Muscle layer of duodenum (tissue), 2 donors: Measurements from ENCODE around the gene DACT3.
A peak's percentile ranks its signal among the peaks of the same experiment; 100 is the strongest.

Experiments
- H3K27ac ChIP-seq: one replicate; pipeline ENCODE4 v1.7.0; 2013; ENCODE audit warnings: mild to moderate bottlenecking, low read length
- H3K27me3 ChIP-seq: one replicate; pipeline ENCODE4 v1.7.0; 2013; ENCODE audit warnings: low read depth, mild to moderate bottlenecking, control low read depth, low read length
- H3K36me3 ChIP-seq, 2 donors: one replicate each; pipeline ENCODE4 v1.7.0; 2013; ENCODE audit warnings: low read length in 2 of 2, control low read depth in 1 of 2, mild to moderate bottlenecking in 1 of 2; ENCODE audit not compliant: insufficient read depth in 2 of 2, control insufficient read depth in 1 of 2
- H3K4me1 ChIP-seq, 2 donors: one replicate each; pipeline ENCODE4 v1.7.0; 2013; ENCODE audit warnings: low read length in 2 of 2, mild to moderate bottlenecking in 2 of 2, control low read depth in 1 of 2, moderate library complexity in 1 of 2; ENCODE audit not compliant: insufficient read depth in 2 of 2, control insufficient read depth in 1 of 2
- H3K4me3 ChIP-seq, 2 donors: one replicate each; pipeline ENCODE4 v1.7.0; 2013; ENCODE audit warnings: low read length in 2 of 2, low read depth in 1 of 2, mild to moderate bottlenecking in 1 of 2
- H3K9me3 ChIP-seq, 2 donors: one replicate each; pipeline ENCODE4 v1.7.0; 2013; ENCODE audit warnings: low read length in 2 of 2, control low read depth in 1 of 2, mild to moderate bottlenecking in 1 of 2; ENCODE audit not compliant: control insufficient read depth in 1 of 2
- donor health status: healthy.

Gene DACT3

GRCh38 chr19:46618670-46619231, 42.2 kb downstream of the DACT3 start:
- Histone ChIP-seq H3K27me3 (no peaks in the 10 kb centered on the region), H3K9me3 (no peaks in the 10 kb centered on the region), H3K27ac (no peak overlapping the region), H3K4me3 (no peak overlapping the region), H3K4me1 (peaks cover 6 to 49% of the 10 kb centered on the region in 2 donors), H3K36me3 (no peaks in the 10 kb centered on the region)

GRCh38 chr19:46617601-46618000, 43.4 kb downstream of the DACT3 start:
- H3K27me3 ChIP-seq = no peaks in the 10 kb centered on the region
- no peaks in the 10 kb centered on the region for H3K36me3 ChIP-seq
- peaks cover 6 to 43% of the 10 kb centered on the region in 2 donors for H3K4me1 ChIP-seq
- peak overlapping the region; percentile 16 for H3K27ac ChIP-seq
- H3K4me3 ChIP-seq = no peak overlapping the region
- no peaks in the 10 kb centered on the region for H3K9me3 ChIP-seq

GRCh38 chr19:46616631-46617322, 44.2 kb downstream of the DACT3 start:
- Histone ChIP-seq H3K4me3 (no peak overlapping the region), H3K27ac (peak overlapping the region; percentile 16), H3K27me3 (no peaks in the 10 kb centered on the region), H3K36me3 (no peaks in the 10 kb centered on the region), H3K9me3 (no peaks in the 10 kb centered on the region), H3K4me1 (peaks cover 6 to 35% of the 10 kb centered on the region in 2 donors)

GRCh38 chr19:46615966-46616365, 45.0 kb downstream of the DACT3 start:
- Histone ChIP-seq H3K4me1 (peaks cover 6 to 27% of the 10 kb centered on the region in 2 donors), H3K9me3 (no peaks in the 10 kb centered on the region), H3K4me3 (no peak overlapping the region), H3K27ac (no peak overlapping the region), H3K27me3 (no peaks in the 10 kb centered on the region), H3K36me3 (no peaks in the 10 kb centered on the region)

- Histone ChIP-seq H3K27ac (no peak overlapping the region), H3K36me3 (peaks cover 6 to 8% of the 10 kb centered on the region in 2 donors), H3K4me1 (peaks cover 6 to 11% of the 10 kb centered on the region in 2 donors), H3K27me3 (no peaks in the 10 kb centered on the region), H3K4me3 (no peak overlapping the region), H3K9me3 (no peaks in the 10 kb centered on the region)
Observed at GRCh38 chr19:46614114-46614722, 46.8 kb downstream of the DACT3 start.

GRCh38 chr19:46613525-46613924, 47.5 kb downstream of the DACT3 start:
- H3K27ac ChIP-seq = no peak overlapping the region
- H3K36me3 ChIP-seq = peaks cover 12 to 15% of the 10 kb centered on the region in 2 donors
- H3K4me3 ChIP-seq = no peak overlapping the region
- H3K9me3 ChIP-seq = no peaks in the 10 kb centered on the region
- H3K27me3 ChIP-seq = no peaks in the 10 kb centered on the region
- H3K4me1 ChIP-seq = peaks cover 6 to 8% of the 10 kb centered on the region in 2 donors

- H3K9me3 ChIP-seq = no peaks in the 10 kb centered on the region
- no peak overlapping the region for H3K4me3 ChIP-seq
- peaks cover 28 to 32% of the 10 kb centered on the region in 2 donors for H3K36me3 ChIP-seq
- peaks cover 0 to 8% of the 10 kb centered on the region in 2 donors for H3K4me1 ChIP-seq
- no peaks in the 10 kb centered on the region for H3K27me3 ChIP-seq
- H3K27ac ChIP-seq = no peak overlapping the region
Observed at GRCh38 chr19:46611776-46612175, 49.2 kb downstream of the DACT3 start.

GRCh38 chr19:46610851-46611770, 49.9 kb downstream of the DACT3 start:
- Histone ChIP-seq H3K4me1 (peaks cover 0 to 5% of the 10 kb centered on the region in 2 donors), H3K36me3 (peaks cover 34 to 36% of the 10 kb centered on the region in 2 donors), H3K27ac (no peak overlapping the region), H3K27me3 (no peaks in the 10 kb centered on the region), H3K9me3 (no peaks in the 10 kb centered on the region), H3K4me3 (no peak overlapping the region)

GRCh38 chr19:46610413-46610775, 50.6 kb downstream of the DACT3 start:
- H3K4me3 ChIP-seq = no peak overlapping the region
- no peaks in the 10 kb centered on the region for H3K27me3 ChIP-seq
- no peak overlapping the region for H3K27ac ChIP-seq
- H3K4me1 ChIP-seq = peaks cover 0 to 8% of the 10 kb centered on the region in 2 donors
- H3K36me3 ChIP-seq = peaks cover 39% of the 10 kb centered on the region in 2 donors
- no peaks in the 10 kb centered on the region for H3K9me3 ChIP-seq

GRCh38 chr19:46609511-46610412, 51.2 kb downstream of the DACT3 start:
- H3K36me3 ChIP-seq = peaks cover 39% of the 10 kb centered on the region in 2 donors

More at GRCh38 chr19:46609511-46610412, 51.2 kb downstream of the DACT3 start:
- H3K4me3 ChIP-seq = no peak overlapping the region
- no peaks in the 10 kb centered on the region for H3K9me3 ChIP-seq
- H3K27ac ChIP-seq = no peak overlapping the region
- peaks cover 0 to 15% of the 10 kb centered on the region in 2 donors for H3K4me1 ChIP-seq
- H3K27me3 ChIP-seq = no peaks in the 10 kb centered on the region
